HG03025 (cell line): Measurements from ENCODE around the gene CASP8AP2.
A peak's percentile ranks its signal among the peaks of the same experiment; 100 is the strongest.
"Not testable (repeated sequence)": the region's sequence is repeated elsewhere in the genome, so short reads cannot be mapped to it uniquely, and the experiment has no call there.

Experiments
- ATAC-seq: cut with Tn5 transposase; IDR thresholded peaks from one replicate; pipeline ENCODE4 v1.9.1; 2021; ENCODE audit warnings: mild to moderate bottlenecking, moderate library complexity; ENCODE audit not compliant: unreplicated experiment, low FRiP score

Gene CASP8AP2

DNA sequence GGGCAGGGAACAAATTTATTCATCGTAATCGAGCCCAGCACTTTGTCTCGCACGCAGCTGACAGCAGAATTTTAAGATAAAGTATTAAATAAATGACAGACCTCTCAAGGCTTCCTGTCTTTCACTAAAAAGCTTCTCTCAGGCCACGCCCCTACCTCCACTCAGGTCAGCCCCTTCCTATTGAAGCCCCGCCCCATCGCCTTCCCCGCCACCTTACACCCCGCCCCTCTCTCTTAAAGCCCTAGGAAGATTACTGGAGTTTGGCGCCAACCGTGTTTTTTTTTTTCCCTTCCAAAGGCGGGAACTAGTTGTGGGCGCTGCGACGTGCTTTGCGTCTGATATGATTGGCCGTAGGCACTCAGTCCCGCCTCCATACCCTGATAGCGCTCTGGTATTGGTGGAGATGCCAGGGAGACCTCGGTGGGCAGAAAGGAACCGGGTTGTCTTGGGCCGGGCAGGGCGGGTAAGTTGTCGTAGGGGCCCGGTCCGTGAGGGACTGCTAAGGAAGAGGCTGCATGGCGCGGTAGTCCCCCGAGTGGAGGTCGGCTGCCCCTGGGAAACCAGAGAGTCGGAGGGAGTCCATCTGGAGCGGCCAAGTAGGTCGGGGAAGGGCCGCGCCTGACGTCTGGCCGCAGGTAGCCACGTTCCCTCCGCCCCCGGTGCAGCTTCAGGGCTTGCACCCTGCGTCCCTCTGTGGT is at the start of gene CASP8AP2:
TSS of gene CASP8AP2 (plus strand) at position 409 of the 698 bp plus-strand sequence.
- ATAC-seq = peak; percentile 95

DNA sequence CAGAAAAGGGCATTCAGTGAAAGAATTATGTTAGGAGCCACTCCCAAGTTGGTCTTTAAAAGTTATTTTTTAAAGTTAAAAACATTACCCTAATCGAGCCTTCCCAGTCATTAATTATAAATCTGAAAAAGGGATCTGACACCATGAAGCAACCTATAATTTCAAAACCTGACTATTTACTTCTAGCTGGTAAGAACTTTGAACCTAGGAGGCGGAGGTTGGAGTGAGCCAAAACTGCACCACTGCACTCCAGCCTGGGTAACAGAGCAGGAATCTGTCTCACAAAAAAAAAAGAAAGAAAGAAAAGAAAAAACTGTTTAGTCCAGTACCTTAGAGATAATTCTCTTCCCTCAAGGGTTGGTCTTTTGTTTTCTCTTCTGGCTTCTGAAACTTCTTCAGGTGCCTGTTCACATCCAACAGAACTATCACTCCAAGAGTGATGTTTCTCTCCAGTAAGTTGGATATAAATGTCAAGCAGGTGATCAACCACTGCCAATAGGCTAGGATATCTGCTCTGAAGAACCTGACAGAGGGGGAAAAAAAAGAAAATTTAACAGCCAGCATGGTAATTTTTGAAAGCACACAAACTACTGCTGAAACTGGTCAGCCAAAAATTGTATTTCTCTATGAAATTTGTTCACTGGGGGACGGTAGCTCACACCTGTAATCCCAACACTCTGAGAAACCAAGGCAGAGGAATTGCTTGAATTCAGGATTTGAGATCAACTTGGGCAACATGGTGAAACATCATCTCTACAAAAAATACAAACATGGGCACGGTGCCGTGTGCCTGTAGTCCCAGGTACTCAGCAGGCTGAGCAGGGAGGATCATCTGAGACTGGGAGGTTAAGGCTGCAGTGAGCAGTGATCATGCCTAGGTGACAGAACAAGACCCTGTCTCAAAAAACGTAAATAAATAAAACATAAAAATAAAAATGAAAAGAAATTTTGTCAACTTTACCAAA is 48.3 kb upstream of the CASP8AP2 start:
- ATAC-seq = no peak

DNA sequence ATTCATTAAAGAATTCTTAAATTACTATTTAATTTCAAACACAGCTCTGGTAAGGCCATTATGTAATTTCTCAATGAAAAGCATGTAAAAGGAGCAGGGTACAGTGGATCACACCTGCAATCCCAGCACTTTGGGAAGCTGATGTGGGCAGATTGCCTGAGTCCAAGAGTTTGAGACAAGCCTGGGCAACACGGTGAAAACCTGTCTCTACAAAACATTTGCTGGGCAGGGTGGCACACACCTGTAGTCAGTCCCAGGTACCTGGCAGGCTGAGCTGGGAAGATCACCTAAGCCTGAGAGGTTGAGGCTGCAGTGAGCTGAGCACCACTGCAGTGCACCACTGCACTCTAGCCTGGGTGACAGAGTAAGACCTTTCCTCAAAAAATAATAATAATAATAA is 47.5 kb upstream of the CASP8AP2 start:
- no peak for ATAC-seq

DNA sequence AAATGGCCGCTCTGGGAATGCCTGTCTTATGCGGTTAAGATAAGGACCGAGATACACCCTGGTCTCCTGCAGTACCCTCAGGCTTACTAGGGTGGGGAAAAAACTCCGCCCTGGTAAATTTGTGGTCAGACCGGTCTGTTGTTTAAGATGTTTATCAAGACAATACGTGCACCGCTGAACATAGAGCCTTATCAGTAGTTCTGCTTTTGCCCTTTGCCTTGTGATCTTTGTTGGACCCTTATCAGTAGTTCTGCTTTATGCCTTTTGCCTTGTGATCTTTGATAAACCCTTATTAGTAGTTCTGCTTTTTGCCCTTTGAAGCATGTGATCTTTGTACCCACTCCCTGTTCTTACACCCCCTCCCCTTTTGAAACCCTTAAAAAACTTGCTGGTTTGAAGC is 46.4 kb upstream of the CASP8AP2 start:
- not testable (repeated sequence) for ATAC-seq

DNA sequence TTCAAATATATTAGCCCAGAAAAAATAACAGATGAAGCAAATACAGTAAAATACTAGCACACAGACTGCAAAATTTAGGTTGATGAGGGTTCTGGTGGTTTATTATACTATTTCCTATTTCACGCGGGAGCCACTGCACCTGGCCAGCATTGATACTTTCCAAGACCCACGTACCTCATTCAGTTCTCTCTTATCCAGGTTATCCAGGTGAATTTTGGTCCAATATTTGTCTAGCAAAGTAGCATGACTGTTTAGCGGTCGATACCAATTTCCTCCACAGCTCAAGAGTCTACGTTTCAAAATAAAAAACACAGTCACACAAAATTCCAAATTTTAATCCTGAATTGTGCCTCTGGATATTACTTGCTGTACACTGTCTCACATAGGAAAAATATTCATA is 44.8 kb upstream of the CASP8AP2 start:
- no peak for ATAC-seq

DNA sequence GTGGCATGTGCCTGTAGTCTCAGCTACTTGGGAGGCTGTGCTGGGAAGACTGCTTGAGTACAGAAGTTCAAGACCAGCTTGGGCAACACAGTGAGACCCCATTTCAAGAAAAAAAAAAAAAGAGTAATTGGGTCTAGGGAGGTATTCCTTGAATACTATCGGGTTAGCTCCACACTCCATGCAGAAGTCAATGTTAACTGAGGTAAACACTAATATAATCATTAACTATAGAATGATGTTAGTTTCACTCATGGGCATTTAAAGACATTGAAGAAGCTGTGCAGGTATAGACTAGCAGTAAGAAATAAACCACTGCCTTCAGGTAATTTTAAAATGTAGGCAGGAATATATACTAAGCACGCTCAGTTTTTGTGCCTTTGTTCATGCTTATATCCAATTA is 42.7 kb upstream of the CASP8AP2 start:
- ATAC-seq = no peak

DNA sequence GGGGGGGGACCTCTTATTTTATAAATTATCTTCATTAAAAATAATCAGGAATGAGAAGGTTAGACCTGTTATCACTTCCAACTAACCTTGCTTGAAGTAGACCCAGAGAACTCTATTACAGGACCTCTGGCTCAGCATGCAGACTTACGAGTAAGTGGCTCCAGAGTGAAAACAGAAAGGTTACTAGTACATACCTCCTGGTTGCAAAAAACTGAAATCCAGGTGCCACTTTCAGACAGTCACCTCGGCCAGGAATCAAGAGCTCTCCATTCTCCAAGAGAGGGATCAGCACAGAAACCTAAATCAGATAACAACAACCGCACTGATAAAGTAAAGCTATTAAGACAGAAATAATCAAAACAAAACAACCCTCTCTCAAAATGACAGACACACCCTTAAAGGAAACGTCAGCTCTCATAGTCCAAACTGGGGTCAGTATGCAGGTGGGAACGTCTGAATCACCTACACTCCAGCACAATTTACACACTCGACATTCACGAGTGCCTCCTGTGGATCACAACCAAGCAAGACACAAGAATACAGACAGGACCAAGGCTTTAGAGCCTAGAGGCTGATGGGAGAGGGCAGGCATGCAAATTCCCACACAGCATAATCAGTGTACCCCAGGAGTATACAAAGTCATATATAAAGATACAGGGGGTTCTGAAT is 41.9 kb upstream of the CASP8AP2 start:
- no peak for ATAC-seq

DNA sequence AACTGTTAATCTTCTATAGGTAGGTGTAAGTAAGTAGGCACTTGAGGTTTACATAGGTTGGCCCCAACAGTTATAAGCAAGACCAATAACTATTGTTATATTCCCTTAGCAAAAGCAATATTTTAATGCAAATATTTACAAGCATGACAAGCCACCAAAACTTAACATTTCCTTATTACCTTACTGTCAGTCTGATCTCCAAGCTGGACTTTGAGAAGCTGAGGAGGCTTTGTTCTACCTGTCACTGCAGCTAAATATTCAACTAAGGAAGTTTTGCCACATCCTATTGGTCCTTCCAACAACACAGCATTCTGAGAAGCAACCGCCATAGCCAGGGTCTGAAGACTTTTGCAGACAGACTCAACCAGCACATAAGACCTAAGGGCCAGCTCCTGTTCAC is 39.7 kb upstream of the CASP8AP2 start:
- ATAC-seq = no peak

DNA sequence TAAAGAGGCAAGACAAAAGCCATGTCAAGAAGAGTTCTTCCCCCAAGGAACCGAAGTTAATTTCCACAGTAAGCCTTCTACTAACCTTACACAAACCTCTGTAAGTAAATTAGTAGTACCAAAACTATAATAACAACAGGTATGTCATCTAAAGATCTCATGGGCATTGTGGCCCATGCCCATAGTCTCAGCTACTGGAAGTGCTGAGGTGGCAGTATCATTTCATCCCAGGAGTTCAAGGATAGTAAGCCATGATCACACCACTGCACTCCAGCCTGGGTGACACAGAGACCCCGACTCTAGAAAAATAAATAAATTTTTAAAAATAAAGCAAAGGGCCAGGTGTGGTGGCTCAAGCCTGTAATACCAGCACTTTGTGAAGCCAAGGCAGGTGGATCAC is 39.3 kb upstream of the CASP8AP2 start:
- no peak for ATAC-seq

DNA sequence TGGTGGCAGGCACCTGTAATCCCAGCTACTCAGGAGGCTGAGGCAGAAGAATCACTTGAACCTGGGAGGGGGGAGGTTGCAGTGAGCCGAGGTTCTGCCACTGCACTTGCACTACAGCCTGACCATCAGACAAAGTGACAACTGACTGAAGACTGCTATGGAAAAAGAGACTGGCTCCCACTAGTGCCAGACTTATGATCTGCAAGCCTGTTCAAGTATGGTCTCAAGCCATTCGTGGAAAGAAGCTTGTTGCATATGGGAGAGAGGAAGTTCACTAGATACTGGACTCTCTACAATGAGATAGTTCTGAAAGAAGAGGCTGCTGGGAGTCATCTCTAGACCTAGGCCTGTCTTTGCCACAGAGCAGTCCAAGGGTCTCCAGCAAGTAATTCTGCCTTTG is 36.8 kb upstream of the CASP8AP2 start:
- ATAC-seq = no peak

DNA sequence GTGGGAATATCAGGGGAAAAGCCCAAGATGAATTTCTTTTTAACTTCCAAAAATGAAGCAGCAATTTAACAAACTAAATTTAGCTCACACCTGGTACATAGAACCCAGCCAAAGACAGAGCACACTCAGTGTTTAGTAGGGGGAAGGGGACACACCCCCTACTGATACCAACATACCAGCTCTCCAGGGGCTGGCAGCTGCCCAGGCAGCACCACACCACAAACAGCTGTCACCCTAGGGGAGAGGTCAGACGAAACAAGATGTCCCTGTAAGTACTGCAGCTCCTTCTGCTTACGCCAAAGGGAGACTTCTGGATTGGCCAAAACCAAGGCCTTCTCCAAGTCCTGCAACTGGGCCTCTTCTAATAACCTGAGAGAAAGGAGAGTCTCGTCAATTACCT is 36.1 kb upstream of the CASP8AP2 start:
- no peak for ATAC-seq

DNA sequence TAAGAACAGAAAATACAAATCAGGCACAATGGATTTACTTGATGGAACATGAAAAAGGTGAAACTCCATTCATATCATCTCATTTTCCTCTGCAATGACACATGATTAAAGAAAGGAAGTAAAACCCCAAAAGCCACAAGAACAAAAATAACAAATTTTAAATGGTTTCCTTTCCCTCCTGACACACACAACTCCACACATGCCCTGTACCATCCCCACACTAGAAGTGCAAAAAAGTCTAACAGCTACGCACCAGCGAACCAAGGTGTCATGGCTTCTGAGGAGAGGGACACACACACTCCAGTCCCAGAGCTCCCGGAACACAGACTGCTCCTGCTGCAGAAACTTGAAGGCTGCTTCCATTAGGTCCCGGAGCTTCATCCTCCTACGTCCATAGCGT is 35.4 kb upstream of the CASP8AP2 start:
- ATAC-seq = no peak

DNA sequence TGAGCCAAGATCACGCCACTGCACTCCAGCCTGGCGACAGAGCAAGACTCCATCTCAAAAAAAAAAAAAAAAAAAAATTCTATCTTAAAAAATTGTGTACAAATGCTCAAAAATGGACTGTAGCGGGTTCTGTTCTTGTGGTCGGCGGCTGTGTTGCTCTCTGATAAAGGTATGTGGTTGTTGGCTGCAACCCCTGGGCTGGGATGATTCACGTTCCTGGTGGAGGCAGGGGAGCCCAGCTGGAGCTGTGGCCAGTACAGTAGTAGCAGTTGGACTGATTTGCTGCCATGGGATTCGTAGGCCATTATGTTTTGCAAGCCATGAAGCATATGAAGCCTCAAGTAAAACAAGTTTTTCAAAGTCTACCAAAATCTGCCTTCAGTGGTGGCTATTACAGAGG is 32.4 kb upstream of the CASP8AP2 start:
- ATAC-seq = no peak

DNA sequence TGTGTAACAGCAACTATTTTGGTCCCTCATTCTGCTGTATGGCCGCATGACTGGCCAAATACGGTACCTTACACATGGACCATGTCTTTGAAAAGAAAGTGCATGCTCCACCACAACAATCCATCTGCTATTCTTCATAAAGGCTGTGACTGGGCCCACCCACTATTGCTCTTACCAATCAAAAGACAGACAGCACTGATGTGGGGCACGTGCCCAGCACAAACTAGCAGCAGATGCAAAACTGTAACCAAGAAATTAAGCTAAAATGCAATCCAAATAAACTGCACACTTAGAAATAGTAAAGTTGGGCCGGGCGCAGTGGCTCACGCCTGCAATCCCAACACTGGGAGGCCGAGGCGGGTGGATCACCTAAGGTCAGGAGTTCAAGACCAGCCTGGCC is 30.6 kb upstream of the CASP8AP2 start:
- ATAC-seq = no peak

DNA sequence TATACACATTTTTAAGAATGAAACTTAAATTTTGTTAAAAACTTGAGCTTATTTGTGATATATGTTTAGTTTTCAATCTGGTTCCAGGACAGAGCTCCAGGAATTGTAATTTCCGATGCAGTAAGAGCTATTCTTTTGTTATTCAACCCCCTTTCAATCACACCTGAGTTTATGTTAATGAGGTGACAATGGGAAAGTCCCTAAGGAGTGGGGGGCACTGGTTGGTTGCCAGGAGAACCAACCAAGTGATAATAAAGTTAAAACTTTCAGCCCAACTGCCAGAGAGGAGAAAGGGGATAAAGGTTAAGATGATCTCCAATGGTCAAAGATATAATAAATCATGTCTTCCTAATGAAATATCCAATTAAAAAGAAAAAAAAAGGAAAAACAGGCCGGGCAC is 29.9 kb upstream of the CASP8AP2 start:
- ATAC-seq = no peak

DNA sequence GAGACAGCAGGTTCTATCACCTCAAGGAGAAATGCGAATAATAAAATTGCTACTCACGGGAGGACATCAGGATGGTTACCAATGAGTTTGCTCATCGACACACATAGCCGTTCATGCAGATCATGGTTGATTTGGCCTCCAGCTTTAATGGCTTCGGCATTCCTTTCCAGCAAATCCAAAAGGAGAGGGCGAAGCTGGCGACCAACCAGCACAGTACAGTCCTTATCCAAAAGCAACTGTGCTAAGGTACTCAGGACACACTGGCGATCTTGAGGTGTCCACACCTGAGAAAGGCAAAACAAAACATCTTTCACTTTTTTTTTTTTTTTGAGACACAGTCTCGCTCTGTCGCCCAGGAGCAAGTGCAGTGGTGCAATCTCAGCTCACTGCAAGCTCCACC is 26.4 kb upstream of the CASP8AP2 start:
- ATAC-seq = no peak

DNA sequence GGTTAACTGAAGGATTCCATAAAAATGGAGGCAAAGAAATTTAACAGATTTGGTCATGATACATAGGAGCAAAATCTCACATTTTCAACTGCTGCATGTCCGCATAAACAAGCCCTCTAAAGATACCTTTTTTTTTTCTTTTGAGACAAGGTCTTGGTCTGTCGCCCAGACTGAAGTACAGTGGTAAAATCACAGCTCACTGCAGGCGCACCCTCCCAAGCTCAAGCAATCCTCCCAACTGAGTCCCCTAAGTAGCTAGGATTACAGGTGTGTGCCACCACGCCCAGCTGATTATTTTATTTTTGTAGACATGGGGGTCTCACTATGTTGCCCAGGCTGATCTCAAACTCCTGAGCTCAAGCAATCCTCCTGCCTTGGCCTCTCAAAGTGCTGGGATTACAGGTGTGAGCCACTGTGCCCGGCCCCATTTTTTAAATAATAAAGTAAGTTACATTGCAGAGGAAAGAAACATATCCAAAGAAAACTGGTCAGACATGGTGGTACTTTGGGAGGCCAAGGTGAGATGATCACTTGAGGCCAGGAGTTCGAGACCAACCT is 23.8 kb upstream of the CASP8AP2 start:
- ATAC-seq = no peak

DNA sequence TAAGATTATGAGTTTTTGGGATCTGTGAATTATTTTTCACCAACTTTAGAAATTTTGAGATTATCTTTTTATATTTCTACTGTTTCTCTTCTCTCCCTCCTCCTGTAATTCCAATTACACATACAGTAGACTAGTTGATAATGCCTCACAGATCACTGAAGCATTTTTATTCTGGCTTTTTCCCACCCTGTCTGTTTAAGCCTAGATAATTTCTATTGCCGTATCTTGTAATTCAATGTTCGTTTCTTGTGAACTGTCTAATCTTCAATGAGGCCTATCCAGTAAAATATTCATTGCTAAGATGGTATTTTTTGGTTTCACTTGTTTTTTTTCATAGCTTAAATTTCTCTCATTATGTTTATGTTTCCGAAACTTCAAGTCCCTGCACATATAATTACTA is 22.1 kb upstream of the CASP8AP2 start:
- no peak for ATAC-seq

DNA sequence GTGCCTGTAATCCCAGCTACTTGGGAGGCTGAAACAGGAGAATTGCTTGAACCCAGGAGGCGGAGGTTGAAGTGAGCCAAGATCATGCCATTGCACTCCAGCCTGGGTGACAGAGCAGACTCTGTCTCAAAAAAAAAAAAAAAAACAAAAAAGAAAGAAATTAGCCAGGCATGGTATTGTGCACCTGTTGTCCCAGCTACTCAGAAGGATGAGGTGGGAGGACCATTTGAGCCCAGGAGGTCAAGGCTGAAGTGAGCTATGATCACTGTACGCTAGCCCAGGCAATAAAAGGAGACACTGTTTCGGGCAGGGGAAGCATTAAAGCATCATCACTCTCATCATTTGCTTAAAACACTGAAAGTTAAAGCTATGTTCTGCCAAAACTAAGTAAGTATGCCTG is 16.3 kb upstream of the CASP8AP2 start:
- not testable (repeated sequence) for ATAC-seq

DNA sequence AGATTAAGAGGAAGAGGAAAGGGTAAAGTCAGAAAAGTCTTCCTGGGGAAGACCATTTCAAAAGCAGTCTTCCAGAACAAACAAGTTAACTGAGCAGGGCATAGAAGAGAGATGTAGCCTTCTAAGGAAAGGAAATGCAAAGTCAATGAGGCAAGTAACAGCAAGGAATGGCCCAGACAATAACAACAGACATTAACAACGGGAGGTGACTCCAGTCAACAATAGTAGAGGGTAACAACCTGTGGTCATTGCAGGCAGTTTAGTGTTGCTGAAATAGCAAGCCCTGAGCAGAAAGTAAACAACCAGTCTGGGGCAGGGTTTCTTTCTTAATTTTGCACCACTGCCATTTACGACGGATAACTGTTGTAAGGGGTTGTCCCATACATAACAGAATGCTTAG is 12.2 kb upstream of the CASP8AP2 start:
- ATAC-seq = no peak

DNA sequence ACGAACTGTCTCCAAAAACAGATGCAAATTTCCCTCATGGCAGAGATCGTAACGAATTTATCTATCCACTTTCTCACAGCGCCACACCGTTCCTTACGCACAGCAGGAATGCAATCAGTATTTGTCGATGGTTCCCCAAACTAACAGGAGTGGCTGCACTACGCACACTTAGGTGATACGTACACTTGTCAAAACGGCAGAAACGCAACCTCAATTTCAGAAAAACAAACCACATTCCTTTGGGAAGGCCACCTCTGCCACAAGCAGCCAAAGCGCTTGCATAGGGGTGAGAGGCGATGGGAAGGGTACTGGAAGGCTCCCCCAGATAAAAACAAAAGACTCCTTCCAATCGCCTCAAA is 10.7 kb upstream of the CASP8AP2 start:
- ATAC-seq = peak; percentile 13
